ENCODE data around the gene NTSR1. TPM values are rescaled to one million over a fixed set of nuclear protein-coding genes. Genes with fewer than 3 reads are reported as not detected.

Gene NTSR1
- 0.30 and 1.1 TPM in 2 replicates for total RNA-seq (2014; rRNA removed; shearing (Covaris generic))

- Histone ChIP-seq H3K4me3 (ENCODE audit: insufficient read depth, low read depth, low read length) (peak within 1 kb of the TSS; percentile 41), H3K36me3 (replicated peaks; ENCODE audit: control insufficient read depth, insufficient read depth, low read length) (no peaks in the 10 kb centered on the region), H3K27me3 (ENCODE audit: control insufficient read depth, insufficient read depth, low read length) (peaks cover 32% of the 10 kb centered on the region)
- peak; percentile 91 for DNase-seq
These were observed at the start of gene NTSR1 for GRCh38 chr20:62708591-62709536. Gene NTSR1, plus strand, starts transcription at chr20:62708836. Its CDS starts 372 bp downstream, at chr20:62709208.

- Histone ChIP-seq H3K36me3 (replicated peaks; ENCODE audit: control insufficient read depth, insufficient read depth, low read length) (no peaks in the 10 kb centered on the region), H3K27me3 (ENCODE audit: control insufficient read depth, insufficient read depth, low read length) (no peaks in the 10 kb centered on the region), H3K4me3 (ENCODE audit: insufficient read depth, low read depth, low read length) (no peak overlapping the region)
- no peak for DNase-seq
These were observed 49.0 kb upstream of the NTSR1 start for GRCh38 chr20:62659488-62660239.

- H3K27me3 ChIP-seq (ENCODE audit: control insufficient read depth, insufficient read depth, low read length), result no peaks in the 10 kb centered on the region
- no peak overlapping the region for H3K4me3 ChIP-seq (ENCODE audit: insufficient read depth, low read depth, low read length)
- no peak for DNase-seq
- no peaks in the 10 kb centered on the region for H3K36me3 ChIP-seq (replicated peaks; ENCODE audit: control insufficient read depth, insufficient read depth, low read length)
These were observed 48.4 kb upstream of the NTSR1 start for GRCh38 chr20:62660240-62660615.

GRCh38 chr20:62660768-62661167 lies 47.9 kb upstream of the NTSR1 start:
- Histone ChIP-seq H3K36me3 (replicated peaks; ENCODE audit: control insufficient read depth, insufficient read depth, low read length) (no peaks in the 10 kb centered on the region), H3K27me3 (ENCODE audit: control insufficient read depth, insufficient read depth, low read length) (no peaks in the 10 kb centered on the region), H3K4me3 (ENCODE audit: insufficient read depth, low read depth, low read length) (no peak overlapping the region)
- DNase-seq, result no peak

- no peak for DNase-seq
- Histone ChIP-seq H3K27me3 (ENCODE audit: control insufficient read depth, insufficient read depth, low read length) (no peaks in the 10 kb centered on the region), H3K36me3 (replicated peaks; ENCODE audit: control insufficient read depth, insufficient read depth, low read length) (no peaks in the 10 kb centered on the region), H3K4me3 (ENCODE audit: insufficient read depth, low read depth, low read length) (no peak overlapping the region)
These were observed 47.0 kb upstream of the NTSR1 start for GRCh38 chr20:62661647-62662046.

GRCh38 chr20:62662422-62662821 lies 46.2 kb upstream of the NTSR1 start:
- Histone ChIP-seq H3K27me3 (ENCODE audit: control insufficient read depth, insufficient read depth, low read length) (no peaks in the 10 kb centered on the region), H3K4me3 (ENCODE audit: insufficient read depth, low read depth, low read length) (no peak overlapping the region), H3K36me3 (replicated peaks; ENCODE audit: control insufficient read depth, insufficient read depth, low read length) (no peaks in the 10 kb centered on the region)
- no peak for DNase-seq

- H3K4me3 ChIP-seq (ENCODE audit: insufficient read depth, low read depth, low read length), result no peak overlapping the region
- no peak for DNase-seq
- H3K27me3 ChIP-seq (ENCODE audit: control insufficient read depth, insufficient read depth, low read length), result no peaks in the 10 kb centered on the region
- no peaks in the 10 kb centered on the region; the same call in 1 of the 2 replicates for H3K36me3 ChIP-seq (replicated peaks; ENCODE audit: control insufficient read depth, insufficient read depth, low read length)
These were observed 45.3 kb upstream of the NTSR1 start for GRCh38 chr20:62663145-62664018.

- Histone ChIP-seq H3K36me3 (replicated peaks; ENCODE audit: control insufficient read depth, insufficient read depth, low read length) (no peaks in the 10 kb centered on the region; the same call in 1 of the 2 replicates), H3K4me3 (ENCODE audit: insufficient read depth, low read depth, low read length) (no peak overlapping the region), H3K27me3 (ENCODE audit: control insufficient read depth, insufficient read depth, low read length) (no peaks in the 10 kb centered on the region)
- no peak for DNase-seq
These were observed 44.3 kb upstream of the NTSR1 start for GRCh38 chr20:62664019-62664971.

GRCh38 chr20:62665153-62665754 lies 43.4 kb upstream of the NTSR1 start:
- DNase-seq, result no peak
- H3K27me3 ChIP-seq (ENCODE audit: control insufficient read depth, insufficient read depth, low read length), result no peaks in the 10 kb centered on the region
- no peaks in the 10 kb centered on the region; the same call in 1 of the 2 replicates for H3K36me3 ChIP-seq (replicated peaks; ENCODE audit: control insufficient read depth, insufficient read depth, low read length)
- no peak overlapping the region for H3K4me3 ChIP-seq (ENCODE audit: insufficient read depth, low read depth, low read length)

- no peaks in the 10 kb centered on the region for H3K27me3 ChIP-seq (ENCODE audit: control insufficient read depth, insufficient read depth, low read length)
- DNase-seq, result no peak
- no peak overlapping the region for H3K4me3 ChIP-seq (ENCODE audit: insufficient read depth, low read depth, low read length)
- no peaks in the 10 kb centered on the region; the same call in 1 of the 2 replicates for H3K36me3 ChIP-seq (replicated peaks; ENCODE audit: control insufficient read depth, insufficient read depth, low read length)
These were observed 42.6 kb upstream of the NTSR1 start for GRCh38 chr20:62665826-62666735.

GRCh38 chr20:62666736-62667529 lies 41.7 kb upstream of the NTSR1 start:
- Histone ChIP-seq H3K27me3 (ENCODE audit: control insufficient read depth, insufficient read depth, low read length) (no peaks in the 10 kb centered on the region), H3K36me3 (replicated peaks; ENCODE audit: control insufficient read depth, insufficient read depth, low read length) (no peaks in the 10 kb centered on the region; the same call in 1 of the 2 replicates)
- no peak for DNase-seq

More at GRCh38 chr20:62666736-62667529, 41.7 kb upstream of the NTSR1 start:
- no peak overlapping the region for H3K4me3 ChIP-seq (ENCODE audit: insufficient read depth, low read depth, low read length)

Data from H7 (cell line).